Lung (tissue), 12 donors: ENCODE results near the gene WWC2. TPM values are rescaled to one million over a fixed set of nuclear protein-coding genes. Genes with fewer than 3 reads are reported as not detected.

Experiments used
- ATAC-seq: fragments of 200-7000 bp; cut with Tn5 transposase; one replicate; pipeline ENCODE4 v1.9.1; 2020; ENCODE audit warnings: moderate number of reproducible peaks; ENCODE audit not compliant: insufficient read depth, low FRiP score
- DNase-seq, 3 donors: peaks; one replicate each; pipeline ENCODE4 v3.0.0-alpha.2; 2013 to 2017
- H3K27ac ChIP-seq, 2 donors: one replicate each; pipeline ENCODE4 v1.5.1; 2013; ENCODE audit warnings: mild to moderate bottlenecking in 2 of 2, moderate library complexity in 2 of 2, control low read depth in 1 of 2, inconsistent platforms in 1 of 2, low read depth in 1 of 2, low read length in 1 of 2
- H3K27me3 ChIP-seq, 3 donors: one replicate each; pipeline ENCODE4 v1.5.1; 2013; ENCODE audit warnings: low read length in 2 of 3; ENCODE audit not compliant: control insufficient read depth in 3 of 3, insufficient read depth in 3 of 3
- H3K36me3 ChIP-seq, 4 donors: one replicate each; pipeline ENCODE4 v1.5.1; 2013; ENCODE audit warnings: low read length in 4 of 4, mild to moderate bottlenecking in 1 of 4, moderate library complexity in 1 of 4; ENCODE audit not compliant: control insufficient read depth in 4 of 4, insufficient read depth in 4 of 4
- H3K4me1 ChIP-seq, 5 donors: one replicate each; pipeline ENCODE4 v1.5.1; 2013; ENCODE audit warnings: low read length in 5 of 5, mild to moderate bottlenecking in 2 of 5, moderate library complexity in 1 of 5; ENCODE audit not compliant: control insufficient read depth in 5 of 5, insufficient read depth in 5 of 5
- H3K4me3 ChIP-seq: one replicate; pipeline ENCODE4 v1.5.1; 2013; ENCODE audit warnings: mild to moderate bottlenecking, control low read depth, moderate library complexity
- H3K9ac ChIP-seq, 2 donors: one replicate each; pipeline ENCODE4 v1.5.1; 2013; ENCODE audit warnings: low read length in 2 of 2, control low read depth in 1 of 2; ENCODE audit not compliant: insufficient read depth in 1 of 2
- H3K9me3 ChIP-seq, 4 donors: one replicate each; pipeline ENCODE4 v1.5.1; 2013; ENCODE audit warnings: low read length in 3 of 4, mild to moderate bottlenecking in 1 of 4, moderate library complexity in 1 of 4; ENCODE audit not compliant: control insufficient read depth in 4 of 4, insufficient read depth in 3 of 4
- WGBS, 2 donors: extraction: QIAGEN DNeasy Blood & Tissue Kit; methylation state at CpG; one replicate each; pipeline ENCODE4 v1.1.7; 2013; 5-methylcytosine and 5-hydroxymethylcytosine counted together
- polyA plus RNA-seq, 2 donors: library from polyadenylated mRNA; stranded (reverse); fragments of 200-250 nt; gene quantifications; one replicate each; pipeline ENCODE4 v1.2.1, GENCODE V29; 2013
- total RNA-seq, 2 donors: library from RNA; depleted of rRNA in 1 of 2; stranded (reverse); fragments of >200 nt in 1 of 2; gene quantifications; one replicate each; pipeline ENCODE4 v1.2.1, GENCODE V29; 2014 to 2021
- TF ChIP-seq, protein P1 (sequence below): IDR thresholded peaks from 2 replicates; pipeline ENCODE4 v1.5.1; 2012; ENCODE audit warnings: mild to moderate bottlenecking; ENCODE audit errors: control extremely low read depth, extremely low read depth
- donor health status: control.
- donor health status: control.
- donor health status: Bipolar disorder and iron deficiency.
- donor health status: healthy.
- donor health status: DM: yes; HTN: yes; CAD: no.

The WWC2 gene
- total and polyA plus RNA-seq, 4 donors = 15.6 to 124 (median 45.2) TPM

DNA sequence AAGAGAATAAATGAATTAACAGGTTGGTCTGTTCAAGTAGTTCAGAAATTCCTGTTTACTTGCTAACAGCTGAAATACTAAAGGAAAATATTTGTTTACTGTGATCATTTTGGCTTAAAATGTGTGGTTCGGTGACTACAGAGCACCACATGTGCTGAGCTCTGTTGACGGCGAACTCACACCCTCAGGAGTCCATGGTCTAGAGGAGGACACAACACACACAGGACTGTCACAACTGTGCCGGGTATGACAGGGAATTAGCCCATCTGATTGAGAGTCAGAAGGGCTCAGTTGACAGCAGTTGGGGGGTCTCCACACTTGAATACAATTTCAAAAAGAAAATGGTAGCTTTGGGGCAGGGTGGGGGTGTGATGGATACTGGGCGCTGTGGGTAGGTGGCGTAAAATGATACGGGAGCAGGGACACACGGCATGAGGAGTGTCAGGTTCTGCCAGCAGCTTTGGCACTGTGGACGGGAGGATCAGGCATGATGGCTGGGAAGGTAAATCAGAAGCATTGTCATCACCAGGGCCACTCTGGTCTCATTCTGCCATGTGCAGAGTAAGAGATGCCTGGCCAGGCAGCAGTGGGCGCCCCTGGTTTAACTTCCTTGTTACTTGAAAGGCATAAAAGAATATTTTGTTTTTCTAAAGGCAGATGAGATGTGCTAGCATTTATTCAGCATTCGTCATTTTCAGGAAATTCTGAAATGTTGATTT, 187.7 kb downstream of the WWC2 start:
- 94 to 96% methylated on average over 11 of the region's 11 CpGs for WGBS, 2 donors

DNA sequence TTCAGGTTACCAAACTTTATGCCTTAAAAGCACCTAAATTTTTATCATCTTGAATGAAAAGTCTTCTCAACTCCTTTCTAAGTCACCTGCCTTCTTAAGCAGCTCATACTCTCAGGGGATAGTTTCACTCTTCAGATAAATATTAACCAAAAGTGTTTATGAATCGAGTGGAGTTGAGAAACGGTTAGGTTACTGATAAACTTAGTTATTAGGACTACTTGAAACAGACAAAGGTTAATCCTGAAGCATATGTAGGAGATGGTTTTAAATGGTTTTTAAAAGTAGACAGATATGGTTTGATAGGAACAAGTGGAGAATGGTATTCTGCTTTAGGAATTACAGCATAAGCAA, 188.2 kb downstream of the WWC2 start:
- H3K36me3 ChIP-seq = peaks cover 21 to 54% (median 39%) of the 10 kb centered on the region in 4 donors
- no peak overlapping the region for H3K9ac ChIP-seq
- DNase-seq = no peak
- WGBS, 2 donors = 69 to 87% methylated on average over 2 of the region's 2 CpGs
- H3K27me3 ChIP-seq = no peaks in the 10 kb centered on the region
- H3K9me3 ChIP-seq = no peaks in the 10 kb centered on the region
- H3K4me3 ChIP-seq = no peak overlapping the region
- TF ChIP-seq, protein P1, sequence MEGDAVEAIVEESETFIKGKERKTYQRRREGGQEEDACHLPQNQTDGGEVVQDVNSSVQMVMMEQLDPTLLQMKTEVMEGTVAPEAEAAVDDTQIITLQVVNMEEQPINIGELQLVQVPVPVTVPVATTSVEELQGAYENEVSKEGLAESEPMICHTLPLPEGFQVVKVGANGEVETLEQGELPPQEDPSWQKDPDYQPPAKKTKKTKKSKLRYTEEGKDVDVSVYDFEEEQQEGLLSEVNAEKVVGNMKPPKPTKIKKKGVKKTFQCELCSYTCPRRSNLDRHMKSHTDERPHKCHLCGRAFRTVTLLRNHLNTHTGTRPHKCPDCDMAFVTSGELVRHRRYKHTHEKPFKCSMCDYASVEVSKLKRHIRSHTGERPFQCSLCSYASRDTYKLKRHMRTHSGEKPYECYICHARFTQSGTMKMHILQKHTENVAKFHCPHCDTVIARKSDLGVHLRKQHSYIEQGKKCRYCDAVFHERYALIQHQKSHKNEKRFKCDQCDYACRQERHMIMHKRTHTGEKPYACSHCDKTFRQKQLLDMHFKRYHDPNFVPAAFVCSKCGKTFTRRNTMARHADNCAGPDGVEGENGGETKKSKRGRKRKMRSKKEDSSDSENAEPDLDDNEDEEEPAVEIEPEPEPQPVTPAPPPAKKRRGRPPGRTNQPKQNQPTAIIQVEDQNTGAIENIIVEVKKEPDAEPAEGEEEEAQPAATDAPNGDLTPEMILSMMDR = no peak
- no peak for ATAC-seq
- peaks cover 0 to 9% (median 2%) of the 10 kb centered on the region in 5 donors for H3K4me1 ChIP-seq
- H3K27ac ChIP-seq = no peak overlapping the region

More for the DNA sequence above, 187.7 kb downstream of the WWC2 start:
- Histone ChIP-seq H3K4me3 (no peak overlapping the region), H3K9me3 (no peaks in the 10 kb centered on the region), H3K27ac (no peak overlapping the region), H3K27me3 (no peaks in the 10 kb centered on the region), H3K36me3 (peaks cover 23 to 54% (median 39%) of the 10 kb centered on the region in 4 donors), H3K9ac (no peak overlapping the region), H3K4me1 (peaks cover 0 to 9% (median 2%) of the 10 kb centered on the region in 5 donors)
- TF ChIP-seq, protein P1 = no peak
- no peak for ATAC-seq
- DNase-seq = no peak

DNA sequence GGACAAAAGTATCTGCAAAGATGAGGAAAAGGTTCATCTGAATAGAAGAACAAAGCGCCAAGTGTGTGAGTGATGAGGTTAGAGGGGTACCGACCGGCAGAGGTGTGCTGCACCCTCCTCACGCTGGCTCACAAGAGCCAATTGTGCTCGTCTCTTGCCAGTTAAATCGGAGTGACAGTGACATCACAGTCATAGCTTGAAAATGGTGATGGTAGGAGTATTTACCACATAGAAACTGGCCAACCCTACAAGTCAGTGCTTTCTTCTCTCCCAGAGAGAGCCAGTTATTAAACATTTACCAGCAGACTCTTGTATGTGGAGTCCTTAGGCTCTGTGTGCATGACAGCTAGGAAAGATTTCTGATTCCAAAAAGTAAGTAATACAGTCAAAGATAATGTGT, 188.6 kb downstream of the WWC2 start:
- no peak overlapping the region for H3K27ac ChIP-seq
- peaks cover 0 to 9% (median 2%) of the 10 kb centered on the region in 5 donors for H3K4me1 ChIP-seq
- H3K4me3 ChIP-seq = no peak overlapping the region
- WGBS, 2 donors = 85 to 90% methylated on average over 6 of the region's 6 CpGs
- H3K36me3 ChIP-seq = peaks cover 21 to 52% (median 35%) of the 10 kb centered on the region in 4 donors
- no peaks in the 10 kb centered on the region for H3K27me3 ChIP-seq
- DNase-seq = no peak
- no peak for ATAC-seq
- TF ChIP-seq, protein P1 = no peak
- no peak overlapping the region for H3K9ac ChIP-seq
- no peaks in the 10 kb centered on the region for H3K9me3 ChIP-seq
